UCSD-AML1 (cell line): ENCODE data around the gene MAN2B1.
A peak's percentile ranks its signal among the peaks of the same experiment; 100 is the strongest.
"Not testable (repeated sequence)": the region's sequence is repeated elsewhere in the genome, so short reads cannot be mapped to it uniquely, and the experiment has no call there.

ENCODE experiments used
- DNase-seq: peaks from one replicate; lab custom pipeline; 2025; ENCODE audit not compliant: unreplicated experiment; lab: John Stamatoyannopoulos, UW

The MAN2B1 gene

DNA sequence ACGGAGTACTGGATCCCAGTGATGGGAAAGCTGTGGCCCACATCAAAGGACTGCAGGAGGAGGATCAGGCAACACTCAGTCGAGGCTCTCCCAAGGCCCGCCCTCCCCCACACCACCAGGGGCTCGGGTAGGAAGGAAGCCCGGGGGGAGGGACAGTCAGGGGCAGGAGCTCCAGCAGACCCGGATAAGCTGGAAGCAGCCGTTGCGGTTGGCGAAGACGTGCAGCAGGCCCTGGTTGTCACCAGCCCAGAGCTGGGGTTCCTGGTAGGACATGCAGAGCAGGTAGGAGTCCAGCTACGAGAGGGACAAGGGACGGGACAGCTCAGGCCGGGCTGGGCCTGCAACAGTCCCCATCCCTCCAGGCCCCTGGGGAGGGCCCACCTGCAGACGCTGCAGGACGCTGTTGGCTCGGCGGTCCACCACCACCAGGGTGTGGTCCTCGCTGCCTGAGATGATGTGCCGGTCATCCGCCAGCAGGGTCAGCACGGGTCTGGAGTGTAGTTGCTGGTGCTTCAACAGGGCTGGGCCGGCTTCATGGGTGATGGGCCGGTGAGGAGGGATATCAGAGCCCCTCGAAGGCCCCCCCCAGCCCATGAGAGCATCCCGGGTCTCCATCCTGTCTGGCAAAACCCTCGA lies 23.2 kb upstream of the MAN2B1 start:
- peak; percentile 91 for DNase-seq

- DNase-seq, result no peak
Observed at GRCh38 chr19:12689012-12689411, 22.5 kb upstream of the MAN2B1 start.

DNA sequence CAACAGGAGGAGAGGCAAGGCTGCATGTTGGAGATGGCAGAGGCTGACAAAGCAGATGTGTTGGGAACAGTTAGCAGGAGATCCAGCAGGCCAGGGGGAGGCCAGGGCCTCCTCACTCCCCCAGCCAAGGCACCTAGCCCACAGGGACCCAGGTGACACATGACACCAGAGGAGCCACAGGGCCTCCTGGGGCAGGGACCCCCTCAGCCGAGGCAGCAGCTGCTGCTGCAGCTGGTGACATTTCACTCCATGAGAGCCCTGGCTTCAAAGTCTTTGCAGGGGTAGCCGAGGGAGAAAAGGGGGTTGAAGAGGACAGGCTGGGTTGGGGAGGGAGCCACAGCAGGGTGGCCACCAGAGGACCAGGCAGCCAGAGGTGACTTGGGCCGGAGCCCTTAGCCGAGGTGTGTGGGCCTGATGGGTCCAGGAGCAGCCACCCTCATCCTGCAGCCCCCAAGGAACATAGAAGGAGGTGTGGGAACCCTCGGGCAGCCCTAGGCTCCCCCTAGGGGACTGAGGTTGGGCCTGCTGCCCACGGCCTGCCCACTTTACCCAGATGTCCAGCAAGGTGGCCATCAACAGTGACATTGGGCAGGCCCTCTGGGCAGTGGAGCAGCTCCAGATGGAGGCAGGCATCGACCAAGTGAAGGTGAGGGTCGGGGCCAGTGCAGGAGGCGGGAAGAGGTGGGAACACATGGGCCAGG lies 21.1 kb upstream of the MAN2B1 start, which contains the start of gene GNG14:
GNG14 (plus strand) TSS at position 503 of the 701 bp plus-strand sequence; CDS start at position 554, 51 bp downstream.
- no peak for DNase-seq

DNA sequence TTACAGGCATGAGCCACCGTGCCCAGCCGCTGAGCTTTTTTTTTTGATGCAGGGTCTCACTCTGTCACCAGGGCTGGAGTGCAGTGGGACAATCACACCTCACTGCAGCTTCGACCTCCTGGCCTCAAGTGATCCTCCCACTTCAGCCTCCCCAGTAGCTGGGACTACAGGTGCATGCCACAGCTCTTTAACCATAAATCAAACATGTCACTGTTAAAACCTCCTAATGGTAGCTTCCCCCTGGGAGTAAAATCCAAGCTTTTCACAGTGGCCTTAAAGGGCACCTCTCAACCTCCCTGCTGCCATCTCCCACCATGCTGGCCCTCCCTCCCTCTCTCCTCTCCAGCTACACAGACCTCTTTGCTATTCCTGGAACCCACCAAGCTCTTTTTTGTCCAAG lies 19.3 kb upstream of the MAN2B1 start:
- DNase-seq, result no peak

DNA sequence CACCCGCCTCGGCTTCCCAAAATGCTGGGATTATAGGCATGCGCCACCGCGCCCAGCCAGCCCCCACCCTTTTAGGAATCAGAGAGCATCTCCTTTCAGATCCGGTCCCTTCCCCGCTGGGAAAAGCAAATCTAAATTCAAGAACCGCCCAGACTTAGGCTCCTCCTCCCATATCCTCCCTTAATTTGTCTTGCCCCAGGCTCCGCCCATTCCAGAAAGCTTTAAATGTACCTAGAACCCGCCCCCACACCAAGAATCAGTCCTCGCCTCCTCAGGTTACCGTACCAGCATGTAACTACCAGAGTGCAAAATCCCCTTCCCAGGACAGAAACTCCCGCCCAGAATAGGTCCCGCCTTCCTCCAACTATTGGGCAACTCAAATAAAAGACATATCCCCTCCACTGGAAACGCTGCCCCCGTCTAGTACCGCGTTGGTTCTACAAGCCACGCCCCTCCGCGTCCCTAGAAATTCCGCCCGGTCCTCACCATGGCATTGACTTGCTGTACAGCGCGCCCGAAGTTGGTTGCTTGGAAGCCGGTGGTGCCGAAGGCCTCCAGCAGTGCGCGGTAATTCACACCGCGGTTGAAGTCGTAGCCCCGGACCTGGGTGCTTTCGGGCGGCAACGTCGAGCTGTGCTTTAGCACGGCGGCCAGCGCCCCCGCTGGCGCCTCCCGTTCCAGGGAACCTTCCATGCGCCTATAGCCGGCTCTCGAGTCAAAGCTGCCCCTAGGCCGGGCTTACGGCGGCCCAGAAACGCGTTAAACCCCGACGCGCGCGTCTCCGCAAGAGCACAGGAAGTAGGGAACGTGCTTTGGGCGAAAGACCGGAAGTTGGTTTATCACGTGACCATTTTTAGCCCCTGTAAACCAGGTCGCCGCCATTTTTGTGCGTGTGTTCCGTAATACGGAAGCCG lies 14.8 kb upstream of the MAN2B1 start, which contains the start of gene DHPS:
DHPS (minus strand) TSS at position 807 of the 914 bp plus-strand sequence; CDS start at position 693, 114 bp downstream.
- peak; percentile 87 for DNase-seq

DNA sequence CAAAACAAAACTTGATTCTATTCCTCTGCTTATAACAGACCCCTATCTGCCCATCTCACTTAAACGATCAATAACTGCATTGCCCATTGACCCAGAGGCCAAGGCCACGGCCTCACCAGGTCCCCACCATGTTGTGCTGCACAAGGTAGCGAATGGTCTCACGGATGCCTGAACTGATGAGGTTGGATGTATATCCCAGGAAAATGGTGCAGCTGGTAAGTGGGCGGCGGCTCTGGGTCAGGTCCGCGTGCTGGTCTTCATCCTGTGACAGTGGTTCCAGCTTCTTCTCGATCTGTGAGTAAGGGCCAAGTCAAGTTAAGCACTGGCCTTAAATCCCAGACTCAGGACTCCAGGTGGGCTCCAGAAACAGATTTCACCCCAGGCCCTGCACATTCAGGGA lies 13.5 kb upstream of the MAN2B1 start:
- DNase-seq, result no peak

DNA sequence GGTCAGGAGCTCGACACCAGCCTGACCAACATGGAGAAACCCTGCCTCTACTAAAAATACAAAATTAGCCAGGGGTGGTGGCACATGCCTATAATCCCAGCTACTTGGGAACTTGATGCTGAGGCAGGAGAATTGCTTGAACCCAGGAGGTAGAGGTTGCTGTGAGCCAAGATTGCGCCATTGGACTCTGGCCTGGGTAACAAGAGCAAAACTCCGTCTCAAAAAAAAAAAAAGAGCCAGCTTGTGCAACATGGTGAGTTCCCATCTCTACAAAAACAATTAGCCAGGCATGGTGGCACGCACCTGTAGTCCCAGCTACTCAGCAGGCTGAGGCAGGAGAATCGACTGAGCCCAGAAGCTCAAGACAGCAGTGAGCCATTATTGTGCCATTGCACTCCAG lies 11.5 kb upstream of the MAN2B1 start:
- not testable (repeated sequence) for DNase-seq

DNA sequence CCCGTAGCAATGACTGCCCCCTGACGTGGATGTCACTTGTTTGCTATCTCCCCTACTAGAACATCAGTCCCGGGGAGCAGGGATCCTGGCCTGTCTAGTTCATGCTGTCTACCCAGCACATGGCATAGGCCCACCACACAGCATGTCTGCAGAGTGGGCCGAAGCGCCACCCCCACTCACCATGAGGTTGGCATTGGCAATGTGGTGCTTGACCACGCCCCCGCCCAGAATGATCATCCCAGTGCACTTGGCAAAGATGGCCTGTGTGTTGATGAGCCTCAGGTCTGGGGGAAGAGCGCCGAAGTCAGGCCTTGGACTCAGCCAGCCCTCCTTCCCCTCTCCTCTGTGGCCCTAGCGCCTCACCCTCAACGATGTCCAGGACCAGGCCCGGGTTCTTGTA lies 10.4 kb upstream of the MAN2B1 start:
- no peak for DNase-seq

GRCh38 chr19:12676384-12676792 lies 9.8 kb upstream of the MAN2B1 start:
- peak; percentile 78 for DNase-seq

- no peak for DNase-seq
Observed at GRCh38 chr19:12675940-12676339, 9.4 kb upstream of the MAN2B1 start.

DNA sequence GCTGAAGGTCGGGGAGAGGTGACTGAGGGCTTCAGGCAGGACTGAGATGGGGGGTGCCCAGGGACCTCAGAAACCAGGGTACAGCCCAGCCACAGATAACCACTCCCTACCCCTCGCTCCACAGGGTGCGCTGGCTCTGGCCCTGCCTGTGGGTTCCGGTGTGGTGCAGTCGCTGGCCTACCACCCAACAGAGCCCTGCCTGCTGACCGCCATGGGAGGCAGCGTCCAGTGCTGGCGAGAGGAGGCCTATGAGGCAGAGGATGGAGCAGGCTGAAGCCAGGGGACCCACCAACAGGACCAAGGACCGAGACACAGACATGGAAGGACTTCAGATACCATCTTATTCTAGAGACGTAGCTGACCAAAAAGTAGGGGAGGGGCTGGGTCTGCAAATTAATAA lies 8.9 kb upstream of the MAN2B1 start:
- no peak for DNase-seq

DNA sequence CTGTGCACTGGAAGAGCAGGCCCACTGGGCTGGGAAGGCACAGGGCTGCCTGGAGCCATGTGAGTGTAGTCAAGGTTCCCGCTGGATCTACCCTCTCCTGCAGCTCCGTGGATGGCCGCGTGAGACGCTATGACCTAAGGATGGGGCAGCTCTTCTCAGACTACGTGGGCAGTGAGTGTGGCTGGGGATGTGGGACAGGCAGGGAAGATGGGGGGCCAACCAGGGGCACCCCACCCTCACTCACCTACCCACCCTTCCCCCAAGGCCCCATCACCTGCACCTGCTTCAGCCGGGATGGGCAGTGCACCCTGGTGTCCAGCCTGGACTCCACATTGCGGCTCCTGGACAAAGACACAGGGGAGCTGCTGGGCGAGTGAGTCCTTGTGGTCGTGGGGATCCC lies 6.2 kb upstream of the MAN2B1 start:
- DNase-seq, result no peak

- no peak for DNase-seq
Observed at GRCh38 chr19:12670159-12670928, 3.8 kb upstream of the MAN2B1 start.

- DNase-seq, result peak; percentile 79
Observed at GRCh38 chr19:12669270-12670158, 3.0 kb upstream of the MAN2B1 start.

- peak; percentile 71 for DNase-seq
Observed at GRCh38 chr19:12668932-12669269, 2.4 kb upstream of the MAN2B1 start.

DNA sequence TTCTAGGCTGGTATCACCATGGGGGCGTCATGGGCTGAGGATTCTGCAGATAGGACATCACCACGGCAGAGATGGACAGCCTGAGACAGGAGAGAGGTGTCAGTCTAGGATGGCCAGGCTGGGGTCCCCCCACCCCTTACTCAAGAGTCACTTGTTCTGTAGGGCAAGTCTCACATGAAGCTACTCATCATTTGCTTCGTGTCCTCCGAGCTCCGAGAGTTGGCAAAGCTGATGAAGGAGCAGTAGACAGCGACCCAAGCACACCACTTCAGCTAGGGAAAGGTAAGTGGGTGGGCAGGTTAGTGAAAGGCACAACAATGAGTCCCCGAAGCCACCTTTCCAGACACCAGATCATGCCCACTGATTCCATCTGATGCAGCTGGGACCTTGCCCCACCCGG lies 1.8 kb upstream of the MAN2B1 start:
- no peak for DNase-seq

DNA sequence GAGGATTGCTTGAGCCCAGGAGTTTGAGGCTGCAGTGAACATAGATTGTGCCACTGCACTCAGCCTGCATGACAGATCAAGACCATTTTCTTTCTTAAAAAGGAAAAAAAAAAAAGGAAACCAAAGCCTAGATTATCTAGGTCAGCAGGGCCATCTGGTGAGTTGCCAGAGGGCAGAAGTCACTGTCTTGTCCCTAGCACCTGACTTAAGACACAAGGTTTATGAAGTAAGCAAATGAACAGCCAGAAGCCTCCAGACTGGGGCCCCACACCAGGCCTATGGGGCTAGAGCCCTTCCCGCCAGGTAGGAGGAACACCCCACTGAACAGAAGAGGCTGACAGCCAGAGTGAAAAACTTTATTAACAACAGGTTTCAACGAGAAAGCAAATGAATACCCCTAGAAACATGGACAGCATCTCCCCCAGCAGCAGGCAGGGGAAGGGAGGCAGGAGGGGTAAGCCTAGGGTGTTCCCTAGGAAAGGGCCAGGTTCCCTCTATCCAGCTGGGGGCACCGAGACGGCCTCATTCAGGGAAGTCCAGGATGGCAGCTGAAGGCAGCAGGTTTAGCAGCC lies 1.3 kb upstream of the MAN2B1 start:
- no peak for DNase-seq

DNA sequence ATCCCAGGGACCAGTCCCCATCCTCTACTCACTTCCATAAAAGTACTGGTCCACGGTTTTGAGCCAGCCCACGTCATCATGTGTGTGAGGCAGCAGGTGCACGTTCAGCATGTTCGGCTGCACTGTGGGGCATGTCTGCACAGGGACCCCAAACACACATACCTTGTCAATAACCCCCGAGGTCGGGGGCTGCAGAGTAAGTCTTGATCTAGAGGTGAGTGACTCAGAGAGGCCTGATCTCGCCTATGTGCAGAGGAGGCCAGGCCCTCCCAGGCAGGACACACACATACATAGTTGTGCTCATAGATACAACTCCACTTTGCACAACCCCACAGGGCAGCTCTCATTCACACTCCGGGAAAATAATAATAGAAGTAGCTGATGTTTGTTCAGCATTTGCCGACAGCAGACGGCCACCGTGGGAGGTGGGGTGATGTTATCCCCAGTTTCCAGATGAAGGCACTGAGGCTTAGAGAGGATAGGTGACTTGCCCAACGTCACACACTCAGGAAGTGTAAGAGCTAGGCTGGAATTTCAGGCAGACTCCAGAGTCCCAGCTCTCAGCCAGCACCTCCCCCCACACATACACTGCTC lies 774 bp downstream of the MAN2B1 start:
- no peak for DNase-seq

DNA sequence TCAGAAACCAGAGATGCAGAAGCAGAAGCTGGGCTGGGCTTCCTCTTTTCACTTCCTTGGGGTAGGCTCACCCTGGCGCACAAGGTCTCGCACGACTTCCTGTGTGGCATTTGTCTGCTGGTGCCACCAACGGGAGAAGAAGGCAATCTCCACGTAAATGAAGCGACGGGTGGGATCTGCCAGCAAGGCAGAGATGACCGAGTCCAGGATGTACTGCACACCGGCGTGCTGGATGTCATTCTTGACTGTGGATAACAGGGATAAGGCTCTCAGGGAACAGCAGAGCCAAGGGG lies 1.3 kb downstream of the MAN2B1 start:
- peak; percentile 75 for DNase-seq
